HPDE6-E6E7 (cell line): ENCODE results near the gene PACS1.
A peak's percentile ranks its signal among the peaks of the same experiment; 100 is the strongest.
"Not testable (repeated sequence)": the region's sequence is repeated elsewhere in the genome, so short reads cannot be mapped to it uniquely, and the experiment has no call there.

ENCODE experiments used
- DNase-seq: peaks from one replicate; pipeline ENCODE4 v3.0.0; 2011; ENCODE audit warnings: missing footprints; ENCODE audit errors: extremely low spot score

The PACS1 gene

GRCh38 chr11:66259956-66260355, 189.9 kb downstream of the PACS1 start:
- DNase-seq, result no peak

GRCh38 chr11:66261578-66261977, 191.5 kb downstream of the PACS1 start:
- no peak for DNase-seq

GRCh38 chr11:66262191-66262590, 192.1 kb downstream of the PACS1 start:
- DNase-seq, result no peak

- no peak for DNase-seq
Observed at GRCh38 chr11:66262696-66263095, 192.6 kb downstream of the PACS1 start.

- no peak for DNase-seq
Observed at GRCh38 chr11:66263231-66263630, 193.2 kb downstream of the PACS1 start.

- no peak for DNase-seq
Observed at GRCh38 chr11:66263785-66264184, 193.7 kb downstream of the PACS1 start.

GRCh38 chr11:66264383-66264782, 194.3 kb downstream of the PACS1 start:
- no peak for DNase-seq

- DNase-seq, result no peak
Observed at GRCh38 chr11:66264914-66265313, 194.8 kb downstream of the PACS1 start.

- DNase-seq, result no peak
Observed at GRCh38 chr11:66265531-66266377, 195.7 kb downstream of the PACS1 start.

GRCh38 chr11:66266378-66267038, 196.4 kb downstream of the PACS1 start:
- DNase-seq, result no peak

- no peak for DNase-seq
Observed at GRCh38 chr11:66267039-66267378, 196.9 kb downstream of the PACS1 start.

- DNase-seq, result peak; percentile 73
Observed at GRCh38 chr11:66267379-66268243, 197.5 kb downstream of the PACS1 start.

GRCh38 chr11:66268244-66268951, 198.3 kb downstream of the PACS1 start, which contains the start of gene RAB1B:
RAB1B (plus strand) TSS chr11:66268639; CDS start chr11:66268680, 41 bp downstream.
- DNase-seq, result peak; percentile 95

GRCh38 chr11:66268952-66269905, 199.2 kb downstream of the PACS1 start:
- DNase-seq, result no peak

- DNase-seq, result no peak
Observed at GRCh38 chr11:66271816-66272215, 201.7 kb downstream of the PACS1 start.

- no peak for DNase-seq
Observed at GRCh38 chr11:66272596-66272995, 202.5 kb downstream of the PACS1 start.

- no peak for DNase-seq
Observed at GRCh38 chr11:66274219-66274618, 204.1 kb downstream of the PACS1 start.

- no peak for DNase-seq
Observed at GRCh38 chr11:66275396-66275795, 205.3 kb downstream of the PACS1 start.

GRCh38 chr11:66275984-66276612, 206.0 kb downstream of the PACS1 start:
- no peak for DNase-seq

- not testable (repeated sequence) for DNase-seq
Observed at GRCh38 chr11:66276619-66277018, 206.5 kb downstream of the PACS1 start.
